ENCODE results near the gene WDR27. TPM values are rescaled to one million over a fixed set of nuclear protein-coding genes. Genes with fewer than 3 reads are reported as not detected.

The WDR27 gene
- 24.4 TPM for total RNA-seq

GRCh38 chr6:169701954-169702839 lies at the start of gene WDR27, which contains the start of gene C6orf120:
TSS of gene WDR27 (minus strand) at chr6:169702029. CDS start at chr6:169689005, 13,024 bp downstream.
TSS of gene C6orf120 (plus strand) at chr6:169702126. CDS start at chr6:169702460, 334 bp downstream.
- ATAC-seq = peak; percentile 93

- no peak for ATAC-seq
These were observed 44.7 kb upstream of the WDR27 start for GRCh38 chr6:169746556-169746955.

- no peak for ATAC-seq
These were observed 43.6 kb upstream of the WDR27 start for GRCh38 chr6:169745405-169745804.

GRCh38 chr6:169741344-169741743 lies 39.5 kb upstream of the WDR27 start:
- ATAC-seq = no peak

- no peak for ATAC-seq
These were observed 37.2 kb upstream of the WDR27 start for GRCh38 chr6:169738976-169739529.

GRCh38 chr6:169738204-169738975 lies 36.6 kb upstream of the WDR27 start:
- no peak for ATAC-seq

- ATAC-seq = no peak
These were observed 28.1 kb upstream of the WDR27 start for GRCh38 chr6:169729961-169730360.

GRCh38 chr6:169726963-169727362 lies 25.1 kb upstream of the WDR27 start:
- ATAC-seq = no peak

- ATAC-seq = no peak
These were observed 24.2 kb upstream of the WDR27 start for GRCh38 chr6:169726049-169726400.

GRCh38 chr6:169725125-169726048 lies 23.6 kb upstream of the WDR27 start:
- peak; percentile 62 for ATAC-seq

GRCh38 chr6:169724494-169725124 lies 22.8 kb upstream of the WDR27 start, which contains the start of gene PHF10:
TSS of gene PHF10 (minus strand) at chr6:169724500. CDS start at chr6:169723931, 569 bp downstream.
- peak; percentile 47 for ATAC-seq

- ATAC-seq = peak; percentile 5
These were observed 22.2 kb upstream of the WDR27 start for GRCh38 chr6:169723991-169724493.

GRCh38 chr6:169723200-169723909 lies 21.5 kb upstream of the WDR27 start:
- peak; percentile 54 for ATAC-seq

GRCh38 chr6:169722362-169723199 lies 20.8 kb upstream of the WDR27 start:
- peak; percentile 64 for ATAC-seq

GRCh38 chr6:169720207-169720855 lies 18.5 kb upstream of the WDR27 start:
- ATAC-seq = no peak

GRCh38 chr6:169719117-169719516 lies 17.3 kb upstream of the WDR27 start:
- ATAC-seq = no peak

- ATAC-seq = no peak
These were observed 12.8 kb upstream of the WDR27 start for GRCh38 chr6:169714595-169714994.

GRCh38 chr6:169714178-169714577 lies 12.3 kb upstream of the WDR27 start:
- ATAC-seq = no peak

- no peak for ATAC-seq
These were observed 8.2 kb upstream of the WDR27 start for GRCh38 chr6:169710009-169710408.

All from esophagus mucosa (tissue), 1 donor.